Rectal smooth muscle tissue (tissue), 1 donor: ENCODE measurements around the gene MPP2.

Experiments
- H3K27ac ChIP-seq: one replicate; pipeline ENCODE4 v1.7.0; 2013; ENCODE audit warnings: low read depth, low read length, inconsistent platforms
- H3K27me3 ChIP-seq: one replicate; pipeline ENCODE4 v1.7.0; 2013; ENCODE audit warnings: low read length; ENCODE audit not compliant: control insufficient read depth, insufficient read depth
- H3K36me3 ChIP-seq: one replicate; pipeline ENCODE4 v1.7.0; 2013; ENCODE audit warnings: low read length; ENCODE audit not compliant: control insufficient read depth, insufficient read depth
- H3K4me1 ChIP-seq: one replicate; pipeline ENCODE4 v1.7.0; 2013; ENCODE audit warnings: low read length; ENCODE audit not compliant: control insufficient read depth, insufficient read depth
- H3K4me3 ChIP-seq: one replicate; pipeline ENCODE4 v1.7.0; 2013; ENCODE audit warnings: low read length
- H3K9ac ChIP-seq: one replicate; pipeline ENCODE4 v1.7.0; 2013; ENCODE audit warnings: low read length

MPP2 gene

DNA sequence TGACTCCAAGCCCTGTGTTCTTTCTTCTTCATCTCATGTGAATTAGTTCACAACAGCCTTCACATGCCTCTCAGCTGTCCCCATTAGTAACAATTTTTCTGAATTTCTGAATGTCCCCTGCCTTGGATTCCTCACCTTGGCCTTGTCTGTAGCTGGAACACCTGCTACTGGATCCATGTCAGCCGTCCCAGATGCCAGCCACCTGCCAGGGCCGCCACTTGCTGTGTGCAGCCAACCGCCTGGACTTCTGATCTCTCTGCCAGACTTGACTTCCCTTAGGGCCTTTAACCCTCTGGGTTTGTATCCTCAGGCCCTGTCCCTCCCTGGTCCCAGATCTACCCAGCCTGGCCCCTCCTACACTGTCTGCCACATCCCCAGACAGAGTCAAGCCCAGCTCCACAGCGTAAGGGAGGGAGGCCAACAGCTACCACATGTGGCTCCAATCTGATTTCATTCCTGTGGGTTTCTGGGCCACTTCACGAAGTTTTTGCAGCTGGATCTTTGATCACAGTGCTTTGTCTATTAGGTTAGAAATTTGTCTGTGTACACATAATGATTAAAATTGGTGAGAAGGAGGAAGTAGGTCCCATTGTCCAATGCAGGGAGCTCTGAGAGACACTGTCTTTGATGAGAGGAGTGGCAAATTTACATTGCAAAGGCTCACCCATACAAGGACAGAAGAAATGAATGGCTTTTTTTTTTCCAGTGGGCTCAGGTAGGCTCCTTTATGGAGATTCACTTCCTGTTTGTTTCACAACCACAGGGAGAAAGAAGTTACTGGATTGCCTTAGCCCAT is 15.3 kb downstream of the MPP2 start:
- Histone ChIP-seq H3K4me1 (no peaks in the 10 kb centered on the region), H3K27me3 (no peaks in the 10 kb centered on the region), H3K36me3 (peaks cover 4% of the 10 kb centered on the region), H3K27ac (no peak overlapping the region), H3K4me3 (no peak overlapping the region), H3K9ac (no peak overlapping the region)

DNA sequence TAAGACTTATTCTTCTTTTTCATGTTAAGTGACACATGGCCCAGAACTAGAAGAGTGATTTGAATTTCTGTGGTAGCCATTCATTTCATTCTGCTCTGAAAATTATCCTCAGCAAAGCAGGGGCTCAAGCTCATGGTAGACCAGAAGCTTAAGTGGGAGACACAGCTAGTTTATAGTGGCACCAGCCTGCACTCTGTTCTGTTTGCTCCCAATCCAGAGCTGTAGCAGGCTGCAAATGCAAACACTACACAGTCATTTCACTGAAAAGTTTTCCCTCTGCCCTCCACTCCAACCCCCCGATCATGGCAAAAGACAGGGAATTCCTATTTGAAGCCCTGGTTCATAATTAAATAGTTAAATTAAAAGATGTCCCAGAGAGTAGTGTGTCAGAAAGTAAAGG is 17.1 kb downstream of the MPP2 start:
- H3K4me1 ChIP-seq, result no peaks in the 10 kb centered on the region
- no peaks in the 10 kb centered on the region for H3K36me3 ChIP-seq
- no peak overlapping the region for H3K27ac ChIP-seq
- H3K27me3 ChIP-seq, result no peaks in the 10 kb centered on the region
- H3K4me3 ChIP-seq, result no peak overlapping the region
- no peak overlapping the region for H3K9ac ChIP-seq

DNA sequence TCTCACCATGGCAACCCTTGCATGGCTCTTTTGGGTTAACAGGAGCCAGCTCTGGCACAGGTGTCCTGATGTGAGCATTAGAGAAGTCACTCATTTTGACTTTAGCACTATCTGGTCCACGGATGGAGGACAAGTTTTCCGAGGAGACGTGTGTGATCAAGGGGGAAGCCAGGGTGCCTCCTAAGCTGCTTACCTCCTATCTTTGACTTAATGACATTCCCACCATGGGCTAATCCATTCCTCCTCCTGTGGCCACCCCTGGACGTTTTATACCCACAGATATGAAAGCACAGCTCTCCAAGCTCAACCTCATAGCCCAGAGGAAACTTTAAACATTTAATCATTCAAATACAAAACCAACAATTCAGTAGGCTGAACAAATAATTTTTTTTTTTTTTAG is 18.8 kb downstream of the MPP2 start:
- H3K27ac ChIP-seq, result no peak overlapping the region
- H3K27me3 ChIP-seq, result no peaks in the 10 kb centered on the region
- no peak overlapping the region for H3K4me3 ChIP-seq
- H3K9ac ChIP-seq, result no peak overlapping the region
- H3K36me3 ChIP-seq, result no peaks in the 10 kb centered on the region
- H3K4me1 ChIP-seq, result no peaks in the 10 kb centered on the region

DNA sequence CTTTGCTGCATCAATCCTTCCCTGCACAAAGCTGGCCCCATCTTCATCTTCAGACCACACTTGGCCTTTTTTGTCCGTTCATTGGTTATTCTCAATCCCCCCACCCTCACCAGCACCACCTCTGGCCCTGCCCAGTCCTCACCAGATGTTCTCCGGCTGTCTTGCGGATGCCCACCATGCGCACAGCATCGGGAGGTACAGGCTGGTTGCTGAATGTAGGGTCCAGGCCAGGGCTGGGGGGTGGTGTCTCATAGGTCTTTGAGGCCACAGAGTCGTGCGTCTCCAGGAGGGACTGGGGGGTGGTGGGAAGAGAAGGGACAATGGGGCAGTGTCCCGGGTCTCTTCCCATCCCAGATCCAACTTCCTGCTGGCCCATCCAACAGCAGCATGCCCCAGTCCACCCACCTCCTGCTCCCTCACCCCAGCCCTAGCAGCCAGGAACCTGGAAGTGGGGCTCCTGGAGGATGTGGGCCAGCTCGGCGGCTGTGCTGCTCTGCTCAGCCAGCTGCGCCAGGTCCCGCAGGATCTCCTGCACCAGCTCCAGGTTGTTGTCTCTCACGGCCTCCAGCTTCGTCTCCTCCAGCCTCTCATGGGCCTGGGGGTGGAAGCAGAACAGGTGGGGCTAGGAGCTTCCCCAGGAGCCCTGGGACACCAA is 24.4 kb downstream of the MPP2 start:
- H3K27me3 ChIP-seq, result no peaks in the 10 kb centered on the region
- H3K4me3 ChIP-seq, result no peak overlapping the region
- H3K27ac ChIP-seq, result no peak overlapping the region
- H3K4me1 ChIP-seq, result no peaks in the 10 kb centered on the region
- peaks cover 4% of the 10 kb centered on the region for H3K36me3 ChIP-seq
- H3K9ac ChIP-seq, result no peak overlapping the region

DNA sequence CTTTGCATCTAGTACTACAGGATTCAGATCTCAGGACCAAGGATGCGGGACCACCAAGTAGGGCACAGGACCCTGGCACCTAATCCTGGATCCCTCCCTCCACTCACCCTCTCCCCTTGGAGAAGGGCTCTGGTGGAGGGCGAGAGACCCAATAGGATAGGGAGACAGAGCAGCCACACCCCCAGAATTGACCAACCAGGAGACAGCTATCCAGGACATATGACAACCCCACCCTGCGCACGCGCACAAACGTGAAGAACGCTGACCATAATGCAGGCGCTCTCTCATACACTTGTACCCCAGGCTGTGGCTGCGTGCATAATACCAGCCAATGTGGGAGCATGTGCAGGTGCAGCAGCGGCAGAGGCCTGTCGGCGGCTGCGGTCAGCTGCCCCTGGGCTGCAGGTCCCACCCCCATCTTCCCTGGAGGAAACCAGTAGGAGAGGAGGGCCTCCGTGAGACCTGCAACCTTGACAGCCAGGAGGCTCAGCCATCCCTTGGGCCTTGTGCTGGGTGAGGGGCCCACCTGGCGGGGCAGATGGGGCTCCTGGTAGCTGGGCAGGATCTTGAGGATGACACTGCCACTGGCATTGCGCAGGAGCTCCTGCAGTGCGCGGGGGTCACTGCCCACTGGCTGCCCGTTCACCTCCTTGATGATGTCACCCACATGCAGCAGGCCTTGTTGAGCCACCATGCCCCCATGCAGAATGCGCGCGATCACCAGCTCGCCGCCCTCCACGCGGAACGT is 25.4 kb downstream of the MPP2 start:
- Histone ChIP-seq H3K36me3 (peaks cover 4% of the 10 kb centered on the region), H3K27me3 (no peaks in the 10 kb centered on the region), H3K27ac (no peak overlapping the region), H3K4me3 (no peak overlapping the region), H3K4me1 (no peaks in the 10 kb centered on the region), H3K9ac (no peak overlapping the region)

DNA sequence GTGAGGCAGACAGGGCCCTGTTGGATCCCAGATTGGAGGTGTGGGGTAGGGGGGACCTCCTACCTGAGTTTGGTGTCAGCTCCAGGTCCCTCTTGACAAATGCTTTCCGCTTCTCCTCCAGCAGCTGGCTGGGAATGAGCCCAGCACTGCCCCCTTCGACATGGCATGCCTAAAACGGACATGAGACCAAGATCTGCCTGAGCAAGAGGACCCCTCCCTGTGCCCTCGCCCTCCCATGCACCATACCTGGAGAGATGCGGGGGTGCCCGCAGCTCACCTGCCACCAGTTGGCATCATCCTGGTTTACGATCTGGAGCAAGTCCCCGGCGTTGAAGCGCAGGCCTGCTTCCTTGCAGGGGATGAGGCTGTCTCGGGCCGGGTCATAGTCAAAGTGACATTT is 26.2 kb downstream of the MPP2 start:
- H3K9ac ChIP-seq, result no peak overlapping the region
- no peaks in the 10 kb centered on the region for H3K27me3 ChIP-seq
- no peak overlapping the region for H3K4me3 ChIP-seq
- H3K27ac ChIP-seq, result no peak overlapping the region
- H3K4me1 ChIP-seq, result no peaks in the 10 kb centered on the region
- H3K36me3 ChIP-seq, result peaks cover 4% of the 10 kb centered on the region

DNA sequence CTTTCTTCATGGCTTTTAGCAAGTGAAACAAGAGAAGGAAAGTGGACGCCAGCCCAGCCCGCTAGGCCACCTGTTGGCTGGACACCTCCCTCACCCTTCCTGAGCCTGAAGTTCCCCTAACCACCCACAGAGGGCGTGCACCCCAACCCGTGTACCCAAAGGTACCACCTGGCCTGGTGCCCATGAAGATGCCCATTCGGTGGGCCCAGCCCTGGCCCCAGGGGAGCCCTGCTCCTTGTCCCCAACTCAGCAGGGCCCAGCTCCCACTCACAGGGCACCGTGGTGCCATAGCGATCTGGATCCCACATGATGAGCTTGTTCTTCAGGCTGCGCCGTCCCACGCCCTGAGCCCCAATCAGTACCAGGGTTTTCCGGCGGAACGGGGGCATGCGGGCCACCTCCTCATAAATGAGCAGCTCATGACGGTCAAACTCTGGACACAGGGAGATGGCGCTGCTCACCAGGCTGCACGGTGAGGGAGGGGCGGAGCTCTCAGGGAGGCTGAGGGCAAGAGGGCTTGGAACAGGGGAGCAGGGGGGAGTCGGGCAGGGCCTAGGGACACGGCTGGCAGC is 26.8 kb downstream of the MPP2 start:
- H3K4me1 ChIP-seq, result no peaks in the 10 kb centered on the region
- H3K36me3 ChIP-seq, result peaks cover 4% of the 10 kb centered on the region
- no peak overlapping the region for H3K9ac ChIP-seq
- no peak overlapping the region for H3K4me3 ChIP-seq
- no peak overlapping the region for H3K27ac ChIP-seq
- no peaks in the 10 kb centered on the region for H3K27me3 ChIP-seq

DNA sequence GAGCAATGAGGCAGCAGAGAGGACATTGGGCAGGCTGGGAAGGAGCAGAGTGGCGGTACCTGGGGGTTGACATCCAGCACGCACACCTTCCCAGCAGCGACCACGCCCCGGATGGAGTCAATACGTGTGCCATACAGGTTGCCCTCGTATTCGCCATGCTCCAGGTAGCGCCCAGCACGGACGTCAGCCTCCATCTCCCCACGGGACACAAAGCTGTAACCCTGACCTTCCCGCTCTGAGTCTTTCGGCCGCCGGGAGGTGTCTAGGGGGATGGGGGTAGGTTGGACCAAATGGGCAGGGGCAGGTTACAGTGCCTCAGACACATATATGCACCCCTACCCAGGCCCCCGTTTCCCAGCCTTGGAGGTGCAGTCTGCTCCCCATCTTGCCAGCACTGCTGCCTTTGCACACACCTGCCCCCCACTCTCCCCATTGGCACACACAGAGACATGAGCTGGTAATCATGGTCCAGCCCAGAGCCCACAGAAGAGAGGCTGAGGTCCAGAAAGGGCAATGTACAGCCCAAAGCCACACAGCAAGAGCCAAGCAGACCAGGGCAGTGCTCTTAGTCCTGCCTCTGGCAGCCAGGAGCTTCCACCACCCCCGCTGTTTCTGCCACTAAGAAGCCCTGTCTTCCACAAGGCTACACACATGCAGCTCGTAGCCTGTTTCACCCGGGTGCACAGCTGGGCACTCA is 27.5 kb downstream of the MPP2 start:
- Histone ChIP-seq H3K36me3 (peaks cover 4% of the 10 kb centered on the region), H3K4me3 (no peak overlapping the region), H3K9ac (no peak overlapping the region), H3K27ac (no peak overlapping the region), H3K27me3 (no peaks in the 10 kb centered on the region), H3K4me1 (no peaks in the 10 kb centered on the region)

DNA sequence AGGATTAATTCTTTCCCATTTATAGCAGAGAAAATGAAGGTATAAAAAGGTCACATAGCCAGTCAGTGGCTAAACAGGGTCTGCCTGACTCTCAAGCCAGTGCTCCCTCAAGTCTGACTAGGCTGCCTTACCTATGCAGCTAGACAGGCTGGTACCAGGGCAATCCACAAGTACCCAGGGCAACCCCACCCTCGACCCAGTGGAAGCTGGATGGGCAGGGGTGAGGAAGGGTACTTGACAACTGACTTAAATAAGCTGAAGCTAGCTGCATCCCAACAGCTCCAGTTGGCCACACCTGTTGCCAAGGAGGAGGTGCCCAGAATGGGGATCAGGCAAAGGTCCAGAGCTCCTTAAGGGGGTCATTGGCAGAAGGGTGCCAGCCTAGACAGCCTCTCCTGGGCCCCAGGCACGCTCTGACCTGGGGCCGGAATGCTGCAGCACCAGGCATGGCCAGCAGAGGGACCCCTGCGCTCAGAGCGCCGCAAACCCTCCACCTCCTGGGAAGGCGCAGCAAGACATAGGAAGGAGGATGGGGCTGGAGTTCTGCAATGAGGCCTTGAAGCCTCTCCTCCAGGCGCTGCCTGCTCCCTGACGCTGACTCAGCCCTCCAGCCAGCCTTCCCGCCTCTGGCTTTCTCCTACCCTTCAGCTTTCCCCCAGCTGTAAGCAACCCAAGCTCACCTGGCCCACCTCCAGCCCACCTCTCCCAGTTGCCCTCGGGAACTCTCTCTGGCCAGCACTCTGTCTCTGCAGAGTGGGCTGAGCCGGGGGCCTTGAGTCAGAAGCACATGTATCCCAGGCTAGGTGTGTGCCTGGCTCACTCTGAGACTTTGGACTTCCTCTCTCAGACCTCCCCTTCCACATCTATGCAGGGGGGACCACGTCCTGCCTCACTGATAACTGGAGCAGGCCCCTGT is 28.8 kb downstream of the MPP2 start:
- no peak overlapping the region for H3K9ac ChIP-seq
- H3K4me1 ChIP-seq, result no peaks in the 10 kb centered on the region
- H3K36me3 ChIP-seq, result peaks cover 4% of the 10 kb centered on the region
- no peak overlapping the region for H3K27ac ChIP-seq
- no peaks in the 10 kb centered on the region for H3K27me3 ChIP-seq
- no peak overlapping the region for H3K4me3 ChIP-seq

DNA sequence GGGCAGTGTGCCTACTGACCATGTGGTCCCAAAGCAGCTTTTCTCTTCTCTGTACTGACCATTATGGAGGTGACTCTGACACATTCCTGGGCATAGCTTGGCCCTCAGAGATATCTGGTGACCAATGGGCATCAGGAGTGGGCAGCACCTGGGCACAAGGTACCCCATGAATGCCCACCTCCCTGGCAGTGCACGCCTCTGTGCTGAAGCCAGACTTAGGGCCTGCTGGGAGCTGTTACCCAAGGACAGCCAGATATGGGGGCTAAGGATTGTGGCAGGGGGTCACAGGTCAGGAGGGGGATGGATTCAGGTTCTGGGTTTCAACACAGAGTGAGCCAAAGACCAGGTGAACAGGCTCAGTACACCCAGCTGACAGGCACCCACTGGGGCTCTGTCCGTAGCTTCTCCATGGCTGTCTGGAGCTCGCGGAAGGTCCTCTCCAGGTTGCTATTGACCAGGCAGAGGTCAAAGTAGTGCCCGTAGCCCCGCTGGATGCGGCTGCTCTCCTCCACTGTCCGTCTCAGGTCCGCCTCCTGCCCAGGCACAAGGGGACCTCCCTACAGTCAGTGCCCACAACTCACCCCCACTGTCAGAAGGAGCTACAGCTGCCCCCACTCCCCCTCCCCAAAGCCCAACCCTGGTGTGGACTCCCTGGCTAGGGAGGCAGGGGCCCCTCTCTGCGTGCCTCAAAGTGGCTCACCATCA is 29.7 kb downstream of the MPP2 start:
- Histone ChIP-seq H3K4me1 (no peaks in the 10 kb centered on the region), H3K27me3 (no peaks in the 10 kb centered on the region), H3K4me3 (no peak overlapping the region), H3K9ac (no peak overlapping the region), H3K36me3 (peaks cover 4% of the 10 kb centered on the region), H3K27ac (no peak overlapping the region)

DNA sequence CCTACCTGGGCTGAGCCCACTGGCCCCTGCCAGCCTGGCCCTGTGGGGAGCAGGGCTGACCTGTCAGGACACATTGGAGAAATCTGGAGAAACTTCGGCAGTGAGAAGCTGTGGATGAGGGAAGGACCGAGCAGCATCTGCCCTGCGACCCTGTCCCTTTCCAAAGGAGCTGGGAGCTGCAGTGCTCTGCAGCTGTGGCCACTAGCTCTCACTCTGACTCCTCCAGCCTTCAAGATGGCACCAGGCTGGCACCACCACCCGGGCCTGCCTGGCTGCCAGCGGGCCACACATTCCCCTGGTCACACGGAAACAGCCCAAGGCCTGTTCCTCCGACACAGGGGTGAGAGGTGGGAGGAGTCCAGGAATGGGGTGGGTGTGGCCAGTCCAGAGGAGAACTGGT is 30.3 kb downstream of the MPP2 start:
- Histone ChIP-seq H3K4me1 (no peaks in the 10 kb centered on the region), H3K4me3 (no peak overlapping the region), H3K27ac (no peak overlapping the region), H3K36me3 (peaks cover 4% of the 10 kb centered on the region), H3K27me3 (no peaks in the 10 kb centered on the region), H3K9ac (no peak overlapping the region)
